GM23248 (cell line): ENCODE data around the gene ENAH.

Experiments
- EZH2 ChIP-seq: fragments of 200-600 bp; sonication (generic); IDR thresholded peaks from 2 replicates; pipeline ENCODE4 v1.6.1; 2018; ENCODE audit warnings: antibody characterized with exemption, mild to moderate bottlenecking; ENCODE audit not compliant: insufficient read depth, poor library complexity, severe bottlenecking
- EZH2phosphoT487 ChIP-seq: fragments of 200-600 bp; sonication (generic); IDR thresholded peaks from 2 replicates; pipeline ENCODE4 v1.6.1; 2018; ENCODE audit warnings: antibody characterized with exemption, moderate library complexity, mild to moderate bottlenecking, low read depth; ENCODE audit not compliant: insufficient read depth

GRCh38 chr1:225684741-225685140 is 31.8 kb upstream of the ENAH start:
- TF ChIP-seq EZH2phosphoT487 (no peak), EZH2 (no peak)
